ENCODE measurements around the gene HBG2. TPM values are rescaled to one million over a fixed set of nuclear protein-coding genes. Genes with fewer than 3 reads are reported as not detected.

HBG2 gene
- total and polyA plus RNA-seq, 9 of the 15 experiments (the other 6 are each of a cell fraction or from before 2014, with no cell fraction given), result 1,626 to 58,619 (median 10,515) TPM

DNA sequence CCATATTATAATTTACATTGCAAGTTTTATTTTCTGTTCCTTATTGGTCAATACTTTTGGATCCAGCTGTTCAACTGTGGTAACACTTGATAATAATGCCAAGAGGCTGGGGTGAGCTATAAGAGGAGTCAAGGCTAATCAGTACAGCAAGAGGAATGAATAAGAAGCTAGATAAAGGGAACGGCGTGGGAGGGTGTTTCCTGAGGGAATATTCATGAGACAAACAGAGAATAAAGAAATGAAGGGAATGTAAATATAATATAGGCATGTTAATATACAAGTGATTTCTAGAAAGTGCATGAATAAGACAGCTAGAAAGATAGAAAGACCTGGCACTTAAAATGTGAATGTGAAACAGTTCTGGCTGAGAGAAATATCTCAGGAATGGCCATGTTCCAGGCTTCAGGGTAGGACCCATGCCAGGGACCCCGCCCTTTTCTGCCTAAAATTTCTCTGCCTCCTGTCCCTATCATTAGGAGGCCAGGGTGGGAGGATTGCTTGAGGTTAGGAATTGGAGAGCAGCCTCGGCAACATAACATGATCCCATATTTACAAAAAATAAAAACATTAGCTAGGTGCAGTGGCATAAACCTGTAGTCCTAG lies 43.2 kb upstream of the HBG2 start (continued):
- peak; percentile 53 for TF ChIP-seq TCF3 (CRISPR knock-in tag; IDR thresholded peaks at IDR 0.05)
- peak; percentile 32; the same call in 1 of the 2 replicates for TF ChIP-seq TAL1 (IDR thresholded peaks at IDR 0.05)
- TF ChIP-seq MTA3 (IDR thresholded peaks at IDR 0.05; ENCODE audit: borderline replicate concordance), result no peak
- no peak for TF ChIP-seq GATA2 (CRISPR knock-in tag; IDR thresholded peaks at IDR 0.05)
- TF ChIP-seq, protein P1, sequence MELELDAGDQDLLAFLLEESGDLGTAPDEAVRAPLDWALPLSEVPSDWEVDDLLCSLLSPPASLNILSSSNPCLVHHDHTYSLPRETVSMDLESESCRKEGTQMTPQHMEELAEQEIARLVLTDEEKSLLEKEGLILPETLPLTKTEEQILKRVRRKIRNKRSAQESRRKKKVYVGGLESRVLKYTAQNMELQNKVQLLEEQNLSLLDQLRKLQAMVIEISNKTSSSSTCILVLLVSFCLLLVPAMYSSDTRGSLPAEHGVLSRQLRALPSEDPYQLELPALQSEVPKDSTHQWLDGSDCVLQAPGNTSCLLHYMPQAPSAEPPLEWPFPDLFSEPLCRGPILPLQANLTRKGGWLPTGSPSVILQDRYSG (tag; conservative IDR thresholded peaks at IDR 0.05; ENCODE audit: low read depth), result no peak
- no peak for TF ChIP-seq PRMT5 (CRISPR knock-in tag; IDR thresholded peaks at IDR 0.05)
- TF ChIP-seq KAT7 (CRISPR knock-in tag; IDR thresholded peaks at IDR 0.05; ENCODE audit: borderline replicate concordance), result no peak
- no peak for TF ChIP-seq MYBL2 (IDR thresholded peaks at IDR 0.05; ENCODE audit: low read depth)
- TF ChIP-seq MYBL2 (CRISPR knock-in tag; IDR thresholded peaks at IDR 0.05; ENCODE audit: borderline replicate concordance), result no peak
- no peak for TF ChIP-seq C11orf30 (IDR thresholded peaks at IDR 0.05; ENCODE audit: low read depth)
- TF ChIP-seq GABPB2 (CRISPR knock-in tag; conservative IDR thresholded peaks at IDR 0.05), result no peak
- TF ChIP-seq EHMT2 (IDR thresholded peaks at IDR 0.05), result no peak
- no peak for TF ChIP-seq BACH1 (tag; IDR thresholded peaks at IDR 0.05)
- peak; percentile 37; the same call in 1 of the 2 replicates for TF ChIP-seq NCOR1 (IDR thresholded peaks at IDR 0.05)
- TF ChIP-seq HNRNPUL1 (IDR thresholded peaks at IDR 0.05; ENCODE audit: low read length), result no peak
- TF ChIP-seq NCOA2 (IDR thresholded peaks at IDR 0.05; ENCODE audit: partially characterized antibody in 2 of 2), result no peak
- TF ChIP-seq RAD51 (IDR thresholded peaks at IDR 0.05; ENCODE audit: borderline replicate concordance, low read depth), result no peak
- TF ChIP-seq, protein P2, sequence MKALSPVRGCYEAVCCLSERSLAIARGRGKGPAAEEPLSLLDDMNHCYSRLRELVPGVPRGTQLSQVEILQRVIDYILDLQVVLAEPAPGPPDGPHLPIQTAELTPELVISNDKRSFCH (CRISPR knock-in tag; IDR thresholded peaks at IDR 0.05), result no peak
- TF ChIP-seq, protein P2 (tag; IDR thresholded peaks at IDR 0.05), result no peak
- TF ChIP-seq MTA2 (IDR thresholded peaks at IDR 0.05; ENCODE audit: low read depth), result no peak
- TF ChIP-seq KLF16 (IDR thresholded peaks at IDR 0.05), result 0 out of 2 replicates have a peak, but pooled peaks have one; percentile 3
- no peak for TF ChIP-seq CCNT2 (IDR thresholded peaks at IDR 0.05; ENCODE audit: borderline replicate concordance, extremely low read depth, insufficient read length, low read depth, low read length)
- 0 out of 4 replicates have a peak, but pooled peaks of 1 of the 2 experiments have one; percentile 13 for TF ChIP-seq HDAC1 (IDR thresholded peaks at IDR 0.05)
- TF ChIP-seq, protein P3, sequence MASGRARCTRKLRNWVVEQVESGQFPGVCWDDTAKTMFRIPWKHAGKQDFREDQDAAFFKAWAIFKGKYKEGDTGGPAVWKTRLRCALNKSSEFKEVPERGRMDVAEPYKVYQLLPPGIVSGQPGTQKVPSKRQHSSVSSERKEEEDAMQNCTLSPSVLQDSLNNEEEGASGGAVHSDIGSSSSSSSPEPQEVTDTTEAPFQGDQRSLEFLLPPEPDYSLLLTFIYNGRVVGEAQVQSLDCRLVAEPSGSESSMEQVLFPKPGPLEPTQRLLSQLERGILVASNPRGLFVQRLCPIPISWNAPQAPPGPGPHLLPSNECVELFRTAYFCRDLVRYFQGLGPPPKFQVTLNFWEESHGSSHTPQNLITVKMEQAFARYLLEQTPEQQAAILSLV (tag; IDR thresholded peaks at IDR 0.05), result no peak
- no peak for TF ChIP-seq RBM25 (IDR thresholded peaks at IDR 0.05; ENCODE audit: low read depth, low read length, severe bottlenecking)
- no peak for TF ChIP-seq RCOR1 (IDR thresholded peaks at IDR 0.05; ENCODE audit: borderline replicate concordance in 1 of 2, low read depth in 2 of 2, low read length in 2 of 2)
- TF ChIP-seq DPF2 (IDR thresholded peaks at IDR 0.05), result 0 out of 2 replicates have a peak, but pooled peaks have one; percentile 25
- TF ChIP-seq SETDB1 (IDR thresholded peaks at IDR 0.05; ENCODE audit: low read length), result no peak
- no peak for TF ChIP-seq MIER1 (IDR thresholded peaks at IDR 0.05; ENCODE audit: low read depth)
- TF ChIP-seq EGR1 (conservative IDR thresholded peaks at IDR 0.05), result peak; percentile 78
